NCI-H2227 (cell line): ENCODE data around the gene PAX8.

Experiments
- DNase-seq: peaks from one replicate; lab custom pipeline; 2025; ENCODE audit not compliant: unreplicated experiment; lab: John Stamatoyannopoulos, UW

The PAX8 gene

DNA sequence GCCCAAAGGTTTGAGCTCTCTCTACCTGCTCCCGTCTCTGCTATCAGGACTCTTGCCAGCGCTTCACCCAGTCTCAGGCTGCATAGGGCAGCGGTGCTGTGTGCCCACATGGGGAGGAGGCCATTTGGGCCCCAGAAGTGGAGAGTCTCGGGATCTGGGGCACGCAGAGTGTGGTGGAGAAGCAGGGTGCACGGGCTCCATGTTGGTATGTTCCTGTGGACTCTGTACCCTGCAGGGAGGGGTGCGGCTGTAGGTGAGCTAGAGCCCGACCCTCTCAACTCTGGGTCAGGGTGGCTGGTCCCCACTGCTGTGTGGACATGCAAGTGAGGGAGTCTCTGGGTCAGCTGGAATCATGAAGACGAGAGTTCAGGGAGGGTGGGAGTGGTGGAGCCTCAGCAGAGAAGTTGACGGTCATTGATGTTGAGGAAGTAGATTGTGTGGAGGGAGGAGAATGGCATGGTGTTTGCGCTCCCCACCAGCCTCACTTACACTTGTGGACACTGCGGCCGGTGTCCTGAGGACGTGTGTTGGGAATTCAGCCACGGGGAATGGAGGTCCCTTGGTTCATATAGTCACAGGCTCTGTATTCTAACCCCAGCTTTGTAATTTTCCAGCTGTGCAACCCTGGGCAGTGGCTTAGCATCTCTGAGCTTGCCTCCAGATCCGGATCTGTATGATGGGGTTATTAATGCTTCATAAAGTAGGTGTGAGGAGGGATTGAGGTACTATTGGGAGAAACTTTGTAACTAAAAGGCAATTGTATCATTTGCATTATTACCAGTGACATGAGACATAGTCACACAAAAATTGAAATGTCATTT is 105.8 kb downstream of the PAX8 start:
- no peak for DNase-seq

DNA sequence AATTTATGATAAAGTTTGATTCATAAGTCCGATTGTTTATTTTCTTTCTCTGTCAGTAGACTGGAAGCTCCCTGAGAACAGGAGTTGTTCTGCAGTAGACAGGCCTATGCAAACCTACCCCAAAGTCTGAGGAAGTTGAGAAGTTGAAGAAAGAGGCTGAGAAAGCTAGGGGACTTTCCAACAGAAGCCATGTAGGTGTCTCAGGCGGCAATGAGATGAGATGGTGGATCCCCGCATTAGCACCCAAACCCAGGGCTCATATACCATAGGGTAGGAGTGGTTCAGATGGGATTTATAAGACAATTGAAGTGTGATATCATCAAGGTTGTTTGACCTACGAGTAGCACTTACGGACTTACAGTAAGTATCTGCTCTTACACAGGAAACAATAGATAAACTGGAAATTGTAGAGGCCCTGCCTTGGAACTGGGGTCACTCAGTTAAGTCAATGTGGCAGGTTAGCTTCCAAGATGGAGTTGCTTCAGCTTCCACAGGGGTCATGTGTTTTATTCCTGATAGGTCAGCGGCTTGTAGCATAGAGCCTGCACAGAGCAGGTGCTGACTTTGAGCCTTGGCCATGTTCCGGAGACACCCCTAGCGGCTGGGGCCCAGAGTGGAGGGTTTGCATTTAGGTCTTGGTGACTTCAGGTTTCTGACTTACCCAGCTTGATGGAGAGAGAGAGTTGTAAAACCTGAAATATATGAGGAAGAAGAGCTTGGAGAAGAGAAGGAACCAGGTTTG is 107.2 kb downstream of the PAX8 start:
- DNase-seq = no peak

DNA sequence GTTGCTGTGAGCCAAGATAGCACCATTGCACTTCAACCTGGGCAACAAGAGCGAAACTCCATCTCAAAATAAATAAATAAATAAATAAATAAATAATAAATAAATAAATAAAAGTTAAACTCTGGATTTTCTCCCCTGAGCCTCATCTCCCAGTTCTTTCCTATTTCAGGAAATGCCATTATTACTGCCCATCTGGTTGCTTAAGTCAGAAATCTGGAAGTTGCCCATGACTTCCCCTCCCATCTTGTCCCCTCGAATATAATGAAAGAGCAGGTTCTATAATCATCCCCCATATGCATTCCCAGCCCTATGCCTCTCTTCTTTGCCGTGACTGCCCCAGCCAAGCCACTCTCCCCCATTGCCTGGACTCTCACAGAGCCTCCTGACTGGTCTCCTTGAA is 109.1 kb downstream of the PAX8 start:
- DNase-seq = no peak

DNA sequence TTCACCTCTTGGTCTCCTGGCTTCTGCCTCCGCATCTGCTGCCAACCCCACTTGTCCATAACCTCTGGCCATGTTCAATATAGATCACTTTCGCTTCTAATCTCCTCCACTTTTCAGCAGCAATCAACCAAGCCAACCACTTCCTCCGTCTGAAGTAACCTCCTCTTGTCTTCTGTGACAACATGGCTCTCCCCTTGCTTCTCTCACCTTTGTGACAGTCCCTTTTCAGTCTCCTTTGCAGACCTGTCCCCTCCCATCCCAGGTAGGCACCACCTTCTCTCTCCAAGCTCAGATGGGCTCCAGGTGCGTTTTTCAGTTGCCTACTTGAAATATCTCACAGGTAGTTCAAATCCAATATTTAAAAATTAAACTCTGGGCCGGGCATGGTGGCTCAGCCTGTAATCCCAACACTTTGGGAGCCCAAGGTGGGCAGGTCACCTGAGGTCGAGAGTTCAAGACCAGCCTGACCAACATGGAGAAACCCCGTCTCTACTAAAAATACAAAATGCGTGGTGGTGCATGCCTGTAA is 109.7 kb downstream of the PAX8 start:
- DNase-seq = no peak

DNA sequence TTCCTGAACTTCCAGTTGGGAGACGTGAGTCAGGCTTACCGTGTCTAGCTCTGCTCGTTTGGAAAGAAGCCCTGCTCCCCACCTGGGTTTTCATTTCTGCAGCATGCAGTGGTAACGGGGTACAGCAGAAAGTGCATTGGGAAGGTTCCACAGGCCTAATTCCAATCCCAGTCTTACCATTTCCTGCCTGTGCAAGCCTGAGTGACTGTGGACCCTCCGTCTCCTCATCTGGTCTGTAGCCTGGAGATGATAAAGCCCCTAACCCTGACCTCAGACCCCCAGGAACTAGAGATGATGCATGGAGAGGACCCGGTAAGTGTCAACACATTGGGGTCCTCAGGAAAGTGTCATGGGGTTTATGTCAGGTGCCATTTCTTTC is 110.8 kb downstream of the PAX8 start:
- no peak for DNase-seq

DNA sequence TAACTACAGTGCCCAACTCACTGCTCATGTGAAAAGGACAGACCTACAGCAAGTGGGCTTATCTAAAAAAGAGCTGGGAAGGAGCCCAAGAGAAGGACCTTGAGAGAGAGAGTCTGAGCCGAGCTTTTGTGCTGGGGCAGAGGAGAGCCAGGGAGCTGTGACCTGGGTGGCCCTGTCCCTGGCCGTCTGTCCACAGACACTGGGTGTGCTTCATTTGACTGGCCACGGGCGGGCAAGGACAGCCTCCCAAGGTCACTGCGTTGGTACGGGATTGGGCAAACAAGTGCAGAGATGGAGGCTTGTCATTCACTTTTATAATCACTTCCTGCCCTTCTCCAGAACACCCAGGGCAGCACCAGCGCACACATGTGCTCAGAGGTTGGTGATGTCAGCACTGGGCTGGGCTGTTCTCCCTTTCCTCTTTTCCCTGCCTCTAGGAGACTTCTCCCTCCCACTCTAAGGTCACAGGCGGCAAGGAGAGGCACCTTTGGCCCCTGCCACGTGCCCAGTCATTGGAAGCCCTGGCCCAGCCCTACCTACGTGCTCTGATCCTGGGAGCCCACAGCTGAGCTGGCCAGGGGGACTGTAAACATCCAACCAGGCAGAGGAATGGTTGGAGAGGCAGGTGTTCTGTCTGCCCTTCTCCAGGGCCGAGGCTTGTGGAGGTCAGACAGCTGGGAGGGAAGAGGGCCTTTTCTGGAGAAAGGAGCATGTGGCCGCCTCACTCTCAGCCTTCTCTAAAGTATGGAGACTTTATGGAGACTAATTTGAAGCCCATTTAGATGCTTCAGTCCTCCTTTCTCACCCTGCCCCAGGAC is 111.4 kb downstream of the PAX8 start:
- DNase-seq = no peak

DNA sequence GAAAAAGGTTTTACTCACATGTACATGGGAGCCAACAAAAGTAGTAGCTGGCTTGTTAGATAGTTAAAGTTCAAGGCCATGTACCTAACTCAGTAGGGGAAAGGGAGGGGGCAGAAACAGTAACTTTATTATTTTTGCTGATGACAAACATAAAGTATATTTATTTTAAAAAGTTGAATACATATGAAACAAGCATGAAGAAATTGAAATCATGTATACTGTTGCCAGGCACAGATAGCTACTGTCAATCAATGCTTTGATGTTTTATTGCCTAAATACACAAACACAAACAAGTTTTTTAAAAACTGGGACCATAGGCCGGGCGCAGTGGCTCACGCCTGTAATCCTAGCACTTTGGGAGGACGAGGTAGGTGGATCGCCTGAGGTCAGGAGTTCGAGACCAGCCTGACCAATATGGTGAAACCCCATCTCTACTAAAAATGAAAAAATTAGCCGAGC is 112.5 kb downstream of the PAX8 start:
- no peak for DNase-seq
